WI38 (cell line): ENCODE results near the gene DKK3.

Source experiments
- H3K4me3 ChIP-seq: 2 replicates; pipeline ENCODE4 v1.5.1; 2011; ENCODE audit warnings: low read depth, mild to moderate bottlenecking, control low read depth, low read length
- TF ChIP-seq, protein P1 (sequence below): IDR thresholded peaks from 2 replicates; pipeline ENCODE4 v1.5.1; 2012; ENCODE audit warnings: low read depth, mild to moderate bottlenecking, control low read depth, low read length

DKK3 gene

DNA sequence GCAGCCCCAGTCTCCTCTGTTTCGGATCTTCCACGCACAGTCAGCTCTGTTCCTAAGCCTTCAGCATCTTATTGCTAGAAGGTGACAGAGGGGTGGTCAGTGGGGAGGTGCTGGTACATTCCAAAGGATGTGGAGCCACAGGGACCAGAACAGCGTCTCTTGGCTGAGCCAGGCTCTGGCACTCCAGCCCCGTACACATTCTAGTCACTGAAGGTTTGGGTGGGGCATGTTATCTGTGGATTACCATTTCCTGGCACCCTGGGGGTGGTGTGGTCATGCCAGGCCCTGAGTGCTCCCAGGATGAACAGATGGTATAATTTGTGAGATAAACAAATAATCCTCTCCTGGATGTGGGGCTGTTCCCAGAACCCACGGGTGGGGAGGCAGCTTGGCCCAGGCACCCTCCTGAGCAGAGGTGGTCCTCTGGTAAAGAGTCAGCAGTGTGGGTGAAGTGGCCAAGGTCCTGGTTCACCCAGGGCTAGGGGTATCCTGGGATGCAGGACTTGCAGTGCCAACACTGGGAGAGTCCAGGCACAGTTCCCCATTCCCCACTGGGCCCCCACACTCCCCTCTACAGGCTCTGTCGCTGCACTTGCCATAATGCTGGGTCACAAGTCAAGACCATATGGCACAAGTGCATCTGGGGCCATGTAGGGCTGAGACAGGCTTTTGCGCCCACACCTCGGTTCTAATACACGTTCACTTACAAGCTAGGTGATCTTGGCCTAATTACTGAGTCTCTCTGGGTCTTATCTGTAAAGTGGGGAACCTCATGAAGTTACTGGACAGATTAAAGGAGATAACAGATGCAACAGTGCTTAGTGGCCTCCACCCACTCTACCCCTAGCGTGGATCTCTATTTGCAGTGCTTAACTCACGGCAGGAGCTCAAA lies 33.0 kb downstream of the DKK3 start:
- H3K4me3 ChIP-seq = no peak overlapping the region
- TF ChIP-seq, protein P1, sequence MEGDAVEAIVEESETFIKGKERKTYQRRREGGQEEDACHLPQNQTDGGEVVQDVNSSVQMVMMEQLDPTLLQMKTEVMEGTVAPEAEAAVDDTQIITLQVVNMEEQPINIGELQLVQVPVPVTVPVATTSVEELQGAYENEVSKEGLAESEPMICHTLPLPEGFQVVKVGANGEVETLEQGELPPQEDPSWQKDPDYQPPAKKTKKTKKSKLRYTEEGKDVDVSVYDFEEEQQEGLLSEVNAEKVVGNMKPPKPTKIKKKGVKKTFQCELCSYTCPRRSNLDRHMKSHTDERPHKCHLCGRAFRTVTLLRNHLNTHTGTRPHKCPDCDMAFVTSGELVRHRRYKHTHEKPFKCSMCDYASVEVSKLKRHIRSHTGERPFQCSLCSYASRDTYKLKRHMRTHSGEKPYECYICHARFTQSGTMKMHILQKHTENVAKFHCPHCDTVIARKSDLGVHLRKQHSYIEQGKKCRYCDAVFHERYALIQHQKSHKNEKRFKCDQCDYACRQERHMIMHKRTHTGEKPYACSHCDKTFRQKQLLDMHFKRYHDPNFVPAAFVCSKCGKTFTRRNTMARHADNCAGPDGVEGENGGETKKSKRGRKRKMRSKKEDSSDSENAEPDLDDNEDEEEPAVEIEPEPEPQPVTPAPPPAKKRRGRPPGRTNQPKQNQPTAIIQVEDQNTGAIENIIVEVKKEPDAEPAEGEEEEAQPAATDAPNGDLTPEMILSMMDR = no peak

DNA sequence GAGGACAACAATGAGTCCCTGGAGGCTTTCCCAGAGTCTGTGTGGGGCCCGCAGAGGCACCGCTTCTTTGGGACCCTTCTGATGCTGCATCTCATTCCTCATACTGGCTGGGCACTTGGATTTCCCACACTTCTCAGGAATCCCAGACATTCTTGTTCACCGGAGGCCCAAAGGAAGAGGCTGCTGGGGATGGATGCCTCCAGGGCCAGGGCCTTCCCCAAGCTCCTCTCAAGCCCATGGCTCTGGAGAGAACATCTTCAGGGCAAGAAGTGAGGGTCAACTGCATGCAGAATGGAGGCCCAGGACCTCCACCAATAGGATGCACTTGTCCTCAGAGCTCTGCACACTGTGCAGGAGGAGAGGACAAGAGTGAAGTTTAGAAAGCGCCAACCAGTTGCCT lies 34.6 kb downstream of the DKK3 start:
- no peak overlapping the region for H3K4me3 ChIP-seq
- TF ChIP-seq, protein P1 = no peak

DNA sequence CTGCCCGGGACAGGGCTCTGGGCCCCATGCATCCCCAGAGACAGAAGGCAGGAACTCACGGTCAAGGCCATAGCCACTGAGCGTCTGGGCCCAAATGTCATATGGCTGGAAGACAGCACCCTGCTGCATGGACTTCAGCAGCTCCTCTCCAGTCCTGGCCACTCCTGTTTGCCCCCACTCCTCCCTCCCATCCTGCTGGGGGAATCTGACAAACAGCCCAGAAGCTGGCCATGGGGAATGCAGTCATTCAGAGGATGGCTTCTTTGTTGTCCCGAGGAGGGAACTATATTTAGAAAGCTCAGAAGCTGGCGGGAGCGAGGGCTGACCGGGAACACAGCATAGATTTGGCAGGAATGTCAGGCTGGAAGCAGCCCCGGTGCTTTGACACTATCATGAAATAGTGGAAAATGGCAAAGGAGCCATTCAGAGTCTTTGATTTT lies 35.0 kb downstream of the DKK3 start:
- no peak overlapping the region for H3K4me3 ChIP-seq

GRCh38 chr11:11972730-11973341 lies 35.6 kb downstream of the DKK3 start:
- no peak overlapping the region for H3K4me3 ChIP-seq
- TF ChIP-seq, protein P1 = no peak

More for the DNA sequence above, 35.0 kb downstream of the DKK3 start:
- TF ChIP-seq, protein P1 = no peak

DNA sequence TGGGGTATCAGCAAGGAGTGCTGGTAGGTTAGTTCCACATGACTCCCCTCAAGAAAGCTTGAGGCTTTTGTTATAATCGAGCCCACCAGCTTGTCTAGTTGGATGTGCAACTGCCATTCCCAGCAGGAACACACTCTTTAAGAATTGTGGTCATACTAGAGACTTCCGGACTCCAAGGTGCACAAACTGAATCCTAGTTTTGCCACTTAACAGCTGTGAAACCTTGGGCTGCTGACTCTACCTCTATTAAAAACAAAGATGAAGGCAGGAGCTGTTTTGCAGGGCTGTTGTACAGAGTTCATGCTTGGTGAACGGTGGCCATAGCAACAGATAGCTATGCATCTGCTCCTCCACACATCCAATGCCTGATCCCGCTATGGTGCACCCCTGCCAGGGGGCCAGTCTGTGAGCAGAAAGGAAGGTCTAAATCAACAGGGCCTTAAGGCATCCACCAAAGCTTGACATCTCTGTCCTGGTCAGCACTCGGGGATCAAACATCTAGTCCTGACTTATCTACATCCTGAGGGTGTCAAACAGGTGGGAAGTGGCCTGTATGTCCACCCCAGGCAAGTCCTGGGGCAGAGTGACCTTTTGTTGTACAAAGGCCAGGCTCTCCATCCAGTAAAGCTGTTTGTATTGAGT lies 36.4 kb downstream of the DKK3 start:
- H3K4me3 ChIP-seq = no peak overlapping the region
- TF ChIP-seq, protein P1 = no peak

- TF ChIP-seq, protein P1 = no peak
Measured at GRCh38 chr11:11970556-11970955, 37.9 kb downstream of the DKK3 start.

More at GRCh38 chr11:11970556-11970955, 37.9 kb downstream of the DKK3 start:
- H3K4me3 ChIP-seq = no peak overlapping the region
